CD4-positive, alpha-beta T cell treated with Interleukin-6 at 100 ng/mL for 8 hours (primary cell): ENCODE measurements around the gene SHISAL2A.

Source experiments
- DNase-seq: peaks from one replicate; pipeline ENCODE4 v3.0.0-alpha.2; 2020; ENCODE audit warnings: mixed read lengths, low spot score

SHISAL2A gene

GRCh38 chr1:52621950-52622349 lies 11.0 kb upstream of the SHISAL2A start:
- no peak for DNase-seq

GRCh38 chr1:52623812-52624211 lies 9.2 kb upstream of the SHISAL2A start:
- DNase-seq = no peak

- DNase-seq = no peak
Measured at GRCh38 chr1:52627028-52627427, 5.9 kb upstream of the SHISAL2A start.

- DNase-seq = no peak
Measured at GRCh38 chr1:52628614-52629324, 4.2 kb upstream of the SHISAL2A start.

- DNase-seq = no peak
Measured at GRCh38 chr1:52629325-52629643, 3.7 kb upstream of the SHISAL2A start.

- no peak for DNase-seq
Measured at GRCh38 chr1:52629667-52630066, 3.3 kb upstream of the SHISAL2A start.

- DNase-seq = no peak
Measured at GRCh38 chr1:52631759-52632331, 1.1 kb upstream of the SHISAL2A start.

- DNase-seq = peak; percentile 24
Measured at GRCh38 chr1:52633291-52633754, 355 bp downstream of the SHISAL2A start.

- no peak for DNase-seq
Measured at GRCh38 chr1:52634111-52634510, 1.1 kb downstream of the SHISAL2A start.

GRCh38 chr1:52635321-52636089 lies 2.5 kb downstream of the SHISAL2A start:
- DNase-seq = peak; percentile 35

GRCh38 chr1:52636721-52637695 lies 4.0 kb downstream of the SHISAL2A start:
- DNase-seq = peak; percentile 83

GRCh38 chr1:52637946-52638345 lies 5.0 kb downstream of the SHISAL2A start:
- DNase-seq = no peak

- DNase-seq = no peak
Measured at GRCh38 chr1:52640697-52641096, 7.7 kb downstream of the SHISAL2A start.

GRCh38 chr1:52641307-52641706 lies 8.3 kb downstream of the SHISAL2A start:
- no peak for DNase-seq

GRCh38 chr1:52645261-52645660 lies 12.3 kb downstream of the SHISAL2A start:
- no peak for DNase-seq

GRCh38 chr1:52651904-52652303 lies 18.9 kb downstream of the SHISAL2A start:
- no peak for DNase-seq

GRCh38 chr1:52653207-52653849 lies 20.4 kb downstream of the SHISAL2A start:
- DNase-seq = no peak

- no peak for DNase-seq
Measured at GRCh38 chr1:52654063-52654462, 21.1 kb downstream of the SHISAL2A start.

- no peak for DNase-seq
Measured at GRCh38 chr1:52657702-52658101, 24.7 kb downstream of the SHISAL2A start.

GRCh38 chr1:52658795-52659194 lies 25.8 kb downstream of the SHISAL2A start:
- peak; percentile 12 for DNase-seq

GRCh38 chr1:52659356-52659755 lies 26.4 kb downstream of the SHISAL2A start:
- DNase-seq = no peak
